Nephron (organoid): ENCODE results near the gene C1QC.

Experiments
- H3K27ac Mint-ChIP-seq, 3 experiments: 2 replicates each; pipeline ENCODE4 v1.8.0; 2020; ENCODE audit warnings: mixed read lengths in 3 of 3, mild to moderate bottlenecking in 2 of 3, moderate library complexity in 1 of 3
- H3K27me3 Mint-ChIP-seq: 2 replicates; pipeline ENCODE4 v1.8.0; 2021; ENCODE audit warnings: low read depth, mild to moderate bottlenecking, moderate library complexity, mixed read lengths
- H3K36me3 Mint-ChIP-seq: 2 replicates; pipeline ENCODE4 v1.8.0; 2020; ENCODE audit warnings: low read depth, mixed read lengths
- H3K4me1 Mint-ChIP-seq: 2 replicates; pipeline ENCODE4 v1.8.0; 2020; ENCODE audit warnings: mixed read lengths
- H3K4me3 Mint-ChIP-seq, 3 experiments: 2 replicates each; pipeline ENCODE4 v1.8.0; 2020; ENCODE audit warnings: mild to moderate bottlenecking in 3 of 3, mixed read lengths in 3 of 3, moderate library complexity in 2 of 3
- H3K9me3 Mint-ChIP-seq: 2 replicates; pipeline ENCODE4 v1.8.0; 2020; ENCODE audit warnings: mixed read lengths
- TF ChIP-seq, protein P1 (sequence below), 3 experiments: fragments of 200-600 bp; sonication (generic); IDR thresholded peaks; one replicate each; pipeline ENCODE4 v1.5.0; 2021; ENCODE audit warnings: antibody characterized with exemption in 3 of 3; ENCODE audit not compliant: unreplicated experiment in 3 of 3

Gene C1QC

GRCh38 chr1:22613951-22614350, 29.5 kb upstream of the C1QC start:
- Mint-ChIP-seq H3K27ac (no peak overlapping the region), H3K4me1 (no peaks in the 10 kb centered on the region), H3K27me3 (peaks cover 91% of the 10 kb centered on the region), H3K9me3 (peaks cover 2% of the 10 kb centered on the region), H3K4me3 (no peak overlapping the region), H3K36me3 (no peaks in the 10 kb centered on the region)
- TF ChIP-seq, protein P1, sequence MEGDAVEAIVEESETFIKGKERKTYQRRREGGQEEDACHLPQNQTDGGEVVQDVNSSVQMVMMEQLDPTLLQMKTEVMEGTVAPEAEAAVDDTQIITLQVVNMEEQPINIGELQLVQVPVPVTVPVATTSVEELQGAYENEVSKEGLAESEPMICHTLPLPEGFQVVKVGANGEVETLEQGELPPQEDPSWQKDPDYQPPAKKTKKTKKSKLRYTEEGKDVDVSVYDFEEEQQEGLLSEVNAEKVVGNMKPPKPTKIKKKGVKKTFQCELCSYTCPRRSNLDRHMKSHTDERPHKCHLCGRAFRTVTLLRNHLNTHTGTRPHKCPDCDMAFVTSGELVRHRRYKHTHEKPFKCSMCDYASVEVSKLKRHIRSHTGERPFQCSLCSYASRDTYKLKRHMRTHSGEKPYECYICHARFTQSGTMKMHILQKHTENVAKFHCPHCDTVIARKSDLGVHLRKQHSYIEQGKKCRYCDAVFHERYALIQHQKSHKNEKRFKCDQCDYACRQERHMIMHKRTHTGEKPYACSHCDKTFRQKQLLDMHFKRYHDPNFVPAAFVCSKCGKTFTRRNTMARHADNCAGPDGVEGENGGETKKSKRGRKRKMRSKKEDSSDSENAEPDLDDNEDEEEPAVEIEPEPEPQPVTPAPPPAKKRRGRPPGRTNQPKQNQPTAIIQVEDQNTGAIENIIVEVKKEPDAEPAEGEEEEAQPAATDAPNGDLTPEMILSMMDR (IDR thresholded peaks at IDR 0.05; ENCODE audit: unreplicated experiment in 3 of 3) = no peak

DNA sequence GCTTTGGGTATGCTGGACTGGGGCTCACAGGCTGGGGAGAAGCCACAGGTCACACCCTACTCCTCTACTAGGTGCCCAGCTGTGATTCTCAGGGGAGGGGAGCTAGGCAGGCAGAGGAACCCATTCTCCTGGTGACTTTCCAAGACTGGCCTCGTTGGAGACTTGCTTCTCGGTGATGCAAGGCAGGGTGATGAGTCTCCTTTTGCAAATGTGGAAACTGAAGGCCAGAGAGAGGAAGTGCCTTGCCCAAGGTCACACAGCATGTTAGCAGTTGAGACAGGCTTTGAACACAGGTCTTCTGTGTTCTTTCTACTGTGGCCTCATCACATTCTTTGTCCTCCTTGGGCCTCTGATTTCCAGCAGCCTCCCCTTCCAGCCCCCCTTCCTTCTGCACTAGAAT, 27.5 kb upstream of the C1QC start:
- Mint-ChIP-seq H3K9me3 (peaks cover 2% of the 10 kb centered on the region), H3K27ac (no peak overlapping the region), H3K27me3 (peaks cover 85% of the 10 kb centered on the region), H3K4me3 (no peak overlapping the region), H3K36me3 (no peaks in the 10 kb centered on the region), H3K4me1 (no peaks in the 10 kb centered on the region)
- TF ChIP-seq, protein P1 (IDR thresholded peaks at IDR 0.05; ENCODE audit: unreplicated experiment in 3 of 3) = no peak

GRCh38 chr1:22616571-22616970, 26.9 kb upstream of the C1QC start:
- Mint-ChIP-seq H3K4me3 (no peak overlapping the region), H3K9me3 (no peaks in the 10 kb centered on the region), H3K36me3 (no peaks in the 10 kb centered on the region), H3K27me3 (peaks cover 85% of the 10 kb centered on the region), H3K27ac (no peak overlapping the region), H3K4me1 (no peaks in the 10 kb centered on the region)
- TF ChIP-seq, protein P1 (IDR thresholded peaks at IDR 0.05; ENCODE audit: unreplicated experiment in 3 of 3) = no peak

DNA sequence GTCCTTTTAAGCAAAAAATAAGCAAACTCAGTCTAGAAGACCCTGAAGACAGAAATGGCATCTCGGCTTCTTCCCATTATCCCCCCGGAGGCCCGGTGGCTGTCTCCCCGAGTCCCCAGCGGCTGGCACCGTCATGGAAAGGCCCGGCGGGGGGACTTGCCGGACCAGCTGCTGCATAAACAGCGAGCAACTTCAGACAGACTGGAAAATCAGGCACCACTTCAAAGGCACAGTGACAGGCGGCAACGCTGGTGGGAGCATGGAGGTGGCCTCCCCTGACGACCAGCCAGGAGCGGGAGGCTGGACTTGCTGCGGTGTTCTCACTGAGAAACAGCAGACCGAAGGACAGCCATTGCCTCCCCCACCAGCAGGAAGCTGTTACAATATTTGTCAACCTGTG, 25.4 kb upstream of the C1QC start:
- H3K9me3 Mint-ChIP-seq = no peaks in the 10 kb centered on the region
- H3K36me3 Mint-ChIP-seq = no peaks in the 10 kb centered on the region
- TF ChIP-seq, protein P1 (IDR thresholded peaks at IDR 0.05; ENCODE audit: unreplicated experiment in 3 of 3) = no peak
- H3K4me1 Mint-ChIP-seq = no peaks in the 10 kb centered on the region
- peaks cover 87% of the 10 kb centered on the region for H3K27me3 Mint-ChIP-seq
- H3K27ac Mint-ChIP-seq = no peak overlapping the region
- no peak overlapping the region for H3K4me3 Mint-ChIP-seq

GRCh38 chr1:22619252-22619651, 24.2 kb upstream of the C1QC start:
- Mint-ChIP-seq H3K27ac (no peak overlapping the region), H3K9me3 (no peaks in the 10 kb centered on the region), H3K27me3 (peaks cover 88% of the 10 kb centered on the region), H3K4me3 (no peak overlapping the region), H3K36me3 (no peaks in the 10 kb centered on the region), H3K4me1 (no peaks in the 10 kb centered on the region)
- TF ChIP-seq, protein P1 (IDR thresholded peaks at IDR 0.05; ENCODE audit: unreplicated experiment in 3 of 3) = no peak

DNA sequence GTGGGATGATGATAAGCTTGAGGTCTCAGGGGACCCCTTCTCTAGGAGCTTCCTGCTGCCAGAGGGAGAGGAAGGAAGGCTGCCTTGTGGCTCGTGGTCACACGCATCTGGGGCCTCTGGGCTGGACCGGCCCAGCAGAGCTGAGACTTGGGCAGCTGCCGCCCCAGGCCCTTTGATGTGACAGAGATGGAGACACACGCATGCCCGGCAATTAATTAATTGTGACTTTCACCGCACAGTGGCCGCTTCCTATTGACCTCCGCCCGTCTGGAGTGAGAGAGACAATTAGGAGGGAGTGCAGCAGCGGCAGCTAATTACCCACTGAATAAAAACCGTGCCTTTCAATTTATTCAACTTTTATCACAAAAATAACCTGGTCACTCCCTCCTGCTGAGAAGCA, 23.6 kb upstream of the C1QC start:
- Mint-ChIP-seq H3K4me3 (no peak overlapping the region), H3K27me3 (peaks cover 88% of the 10 kb centered on the region), H3K36me3 (no peaks in the 10 kb centered on the region), H3K27ac (no peak overlapping the region), H3K4me1 (no peaks in the 10 kb centered on the region), H3K9me3 (no peaks in the 10 kb centered on the region)
- TF ChIP-seq, protein P1 (IDR thresholded peaks at IDR 0.05; ENCODE audit: unreplicated experiment in 3 of 3) = no peak
